ENCODE measurements around the gene MED19.
"Not testable (repeated sequence)": the region's sequence is repeated elsewhere in the genome, so short reads cannot be mapped to it uniquely, and the experiment has no call there.

Gene MED19

GRCh38 chr11:57711414-57712255, at the start of gene MED19:
Gene MED19 (minus strand): TSS chr11:57712215. CDS start chr11:57712179, 36 bp downstream.
- peak; percentile 48 to 57 for DNase-seq (ENCODE audit: low read depth in 2 of 2)

GRCh38 chr11:57758174-57758573, 46.2 kb upstream of the MED19 start:
- no peak for DNase-seq (ENCODE audit: low read depth in 2 of 2)

GRCh38 chr11:57752954-57753353, 40.9 kb upstream of the MED19 start:
- DNase-seq (ENCODE audit: low read depth in 2 of 2), result no peak

- DNase-seq (ENCODE audit: low read depth in 2 of 2), result no peak
Observed at GRCh38 chr11:57751676-57752253, 39.8 kb upstream of the MED19 start, which contains the start of gene BTBD18. Gene BTBD18 (minus strand): TSS chr11:57751819. CDS start chr11:57751188, 631 bp downstream.

GRCh38 chr11:57751176-57751575, 39.2 kb upstream of the MED19 start:
- DNase-seq (ENCODE audit: low read depth in 2 of 2), result no peak

- no peak for DNase-seq (ENCODE audit: low read depth in 2 of 2)
Observed at GRCh38 chr11:57746920-57747319, 34.9 kb upstream of the MED19 start.

GRCh38 chr11:57745206-57745605, 33.2 kb upstream of the MED19 start:
- DNase-seq (ENCODE audit: low read depth in 2 of 2), result no peak

- DNase-seq (ENCODE audit: low read depth in 2 of 2), result no peak
Observed at GRCh38 chr11:57744357-57744756, 32.3 kb upstream of the MED19 start.

- peak in 1 of 2 donors; percentile 26 for DNase-seq (ENCODE audit: low read depth in 2 of 2)
Observed at GRCh38 chr11:57742087-57742452, 30.1 kb upstream of the MED19 start.

- peak; percentile 83 to 88 for DNase-seq (ENCODE audit: low read depth in 2 of 2)
Observed at GRCh38 chr11:57741132-57742086, 29.4 kb upstream of the MED19 start, which contains the start of gene SELENOH. Gene SELENOH (plus strand): TSS chr11:57741491. CDS start chr11:57741596, 105 bp downstream.

GRCh38 chr11:57735619-57736298, 23.7 kb upstream of the MED19 start:
- DNase-seq (ENCODE audit: low read depth in 2 of 2), result no peak

GRCh38 chr11:57732661-57733060, 20.6 kb upstream of the MED19 start:
- no peak for DNase-seq (ENCODE audit: low read depth in 2 of 2)

- no peak for DNase-seq (ENCODE audit: low read depth in 2 of 2)
Observed at GRCh38 chr11:57729479-57729878, 17.5 kb upstream of the MED19 start.

- no peak for DNase-seq (ENCODE audit: low read depth in 2 of 2)
Observed at GRCh38 chr11:57728829-57729228, 16.8 kb upstream of the MED19 start.

GRCh38 chr11:57727185-57727584, 15.2 kb upstream of the MED19 start:
- no peak for DNase-seq (ENCODE audit: low read depth in 2 of 2)

- not testable (repeated sequence) for DNase-seq (ENCODE audit: low read depth in 2 of 2)
Observed at GRCh38 chr11:57716726-57717125, 4.7 kb upstream of the MED19 start.

GRCh38 chr11:57713835-57714234, 1.8 kb upstream of the MED19 start:
- DNase-seq (ENCODE audit: low read depth in 2 of 2), result no peak

- peak; percentile 80 to 82 for DNase-seq (ENCODE audit: low read depth in 2 of 2)
Observed at GRCh38 chr11:57712256-57713150, 488 bp upstream of the MED19 start, which contains the start of gene TMX2. Gene TMX2 (plus strand): TSS chr11:57712593. CDS start chr11:57712619, 26 bp downstream.

- no peak for DNase-seq (ENCODE audit: low read depth in 2 of 2)
Observed at GRCh38 chr11:57709802-57710367, 2.1 kb downstream of the MED19 start.

- not testable (repeated sequence) for DNase-seq (ENCODE audit: low read depth in 2 of 2)
Observed at GRCh38 chr11:57705432-57705831, 6.6 kb downstream of the MED19 start.

Data from stimulated activated CD4-positive, alpha-beta T cell treated with anti-CD3 and anti-CD28 coated beads, Interleukin-1b, Interleukin-23, amount 100 ng/mL, for 4 hours (primary cell).